Liver (tissue), 9 donors: ENCODE data around the gene RFC2. TPM values are rescaled to one million over a fixed set of nuclear protein-coding genes. Genes with fewer than 3 reads are reported as not detected.
A peak's percentile ranks its signal among the peaks of the same experiment; 100 is the strongest.

Experiments
- DNase-seq: peaks from one replicate; pipeline ENCODE4 v3.0.0-alpha.2; 2017; ENCODE audit warnings: low spot score
- H3K27ac ChIP-seq, 2 donors: one replicate each; pipeline ENCODE4 v1.7.0; 2013; ENCODE audit warnings: inconsistent platforms in 2 of 2, low read length in 2 of 2, control low read depth in 1 of 2, low read depth in 1 of 2, mild to moderate bottlenecking in 1 of 2
- H3K27me3 ChIP-seq, 4 donors: one replicate each; pipeline versions ENCODE4 v1.6.1 to v1.7.0; 2013; ENCODE audit warnings: low read length in 3 of 4, inconsistent platforms in 1 of 4, mild to moderate bottlenecking in 1 of 4, moderate library complexity in 1 of 4; ENCODE audit not compliant: control insufficient read depth in 4 of 4, insufficient read depth in 4 of 4
- H3K36me3 ChIP-seq, 4 donors: one replicate each; pipeline versions ENCODE4 v1.6.1 to v1.7.0; 2013; ENCODE audit warnings: low read length in 3 of 4, mild to moderate bottlenecking in 3 of 4, low read depth in 1 of 4, moderate library complexity in 1 of 4; ENCODE audit not compliant: control insufficient read depth in 4 of 4, insufficient read depth in 3 of 4
- H3K4me1 ChIP-seq, 4 donors: one replicate each; pipeline versions ENCODE4 v1.6.1 to v1.7.0; 2013; ENCODE audit warnings: low read length in 3 of 4, mild to moderate bottlenecking in 3 of 4, moderate library complexity in 1 of 4; ENCODE audit not compliant: control insufficient read depth in 4 of 4, insufficient read depth in 4 of 4
- H3K4me3 ChIP-seq, 3 donors: one replicate each; pipeline versions ENCODE4 v1.6.1 to v1.7.0; 2013; ENCODE audit warnings: low read length in 3 of 3, control low read depth in 1 of 3, low read depth in 1 of 3, mild to moderate bottlenecking in 1 of 3
- H3K9ac ChIP-seq, 2 donors: one replicate each; pipeline ENCODE4 v1.7.0; 2013; ENCODE audit warnings: low read length in 2 of 2, mild to moderate bottlenecking in 2 of 2, moderate library complexity in 2 of 2, control low read depth in 1 of 2, low read depth in 1 of 2
- H3K9me3 ChIP-seq, 4 donors: one replicate each; pipeline versions ENCODE4 v1.6.1 to v1.7.0; 2013; ENCODE audit warnings: low read length in 3 of 4; ENCODE audit not compliant: control insufficient read depth in 4 of 4
- EGR1 ChIP-seq, 2 donors: IDR thresholded peaks; 2 replicates each; pipeline ENCODE4 v1.6.1; 2016 to 2018; ENCODE audit warnings: antibody characterized with exemption in 2 of 2, low read depth in 2 of 2
- FOXA1 ChIP-seq: IDR thresholded peaks from 2 replicates; pipeline ENCODE4 v1.6.1; 2016; ENCODE audit warnings: antibody characterized with exemption
- FOXA2 ChIP-seq: IDR thresholded peaks from 2 replicates; pipeline ENCODE4 v1.6.1; 2016; ENCODE audit warnings: antibody characterized with exemption
- GABPA ChIP-seq, 2 donors: IDR thresholded peaks in 1 of 2; conservative IDR thresholded peaks in 1 of 2; 2 replicates each; pipeline ENCODE4 v1.6.1; 2016; ENCODE audit warnings: antibody characterized with exemption in 2 of 2, mild to moderate bottlenecking in 1 of 2, moderate library complexity in 1 of 2
- HNF4A ChIP-seq, 2 donors: conservative IDR thresholded peaks; 2 replicates each; pipeline ENCODE4 v1.6.1; 2016; ENCODE audit warnings: antibody characterized with exemption in 2 of 2, mild to moderate bottlenecking in 2 of 2
- HNF4G ChIP-seq: IDR thresholded peaks from 2 replicates; pipeline ENCODE4 v1.6.1; 2016; ENCODE audit warnings: antibody characterized with exemption
- JUND ChIP-seq, 2 donors: IDR thresholded peaks; 2 replicates each; pipeline ENCODE4 v1.6.1; 2016; ENCODE audit warnings: antibody characterized with exemption in 2 of 2
- MAX ChIP-seq: IDR thresholded peaks from 2 replicates; pipeline ENCODE4 v1.6.1; 2016; ENCODE audit warnings: antibody characterized with exemption
- NR2F2 ChIP-seq: IDR thresholded peaks from 2 replicates; pipeline ENCODE4 v1.6.1; 2016; ENCODE audit warnings: antibody characterized with exemption
- RAD21 ChIP-seq, 2 donors: IDR thresholded peaks; 2 replicates each; pipeline ENCODE4 v1.6.1; 2016; ENCODE audit warnings: antibody characterized with exemption in 2 of 2, mild to moderate bottlenecking in 2 of 2
- REST ChIP-seq: IDR thresholded peaks from 2 replicates; pipeline ENCODE4 v1.6.1; 2016; ENCODE audit warnings: antibody characterized with exemption, mild to moderate bottlenecking
- RXRA ChIP-seq, 2 donors: IDR thresholded peaks; 2 replicates each; pipeline ENCODE4 v1.6.1; 2017 to 2018; ENCODE audit warnings: antibody characterized with exemption in 2 of 2, mild to moderate bottlenecking in 1 of 2
- SP1 ChIP-seq: IDR thresholded peaks from 2 replicates; pipeline ENCODE4 v1.6.1; 2018; ENCODE audit warnings: antibody characterized with exemption, mild to moderate bottlenecking
- TAF1 ChIP-seq: conservative IDR thresholded peaks from 2 replicates; pipeline ENCODE4 v1.6.1; 2016; ENCODE audit warnings: antibody characterized with exemption, mild to moderate bottlenecking
- YY1 ChIP-seq: IDR thresholded peaks from 2 replicates; pipeline ENCODE4 v1.6.1; 2016; ENCODE audit warnings: antibody characterized with exemption, mild to moderate bottlenecking
- ZBTB33 ChIP-seq: IDR thresholded peaks from 2 replicates; pipeline ENCODE4 v1.6.1; 2016; ENCODE audit warnings: antibody characterized with exemption
- WGBS: extraction: QIAGEN DNeasy Blood & Tissue Kit; methylation state at CpG from one replicate; pipeline ENCODE4 v1.1.7; 2013; 5-methylcytosine and 5-hydroxymethylcytosine counted together
- polyA plus RNA-seq, 2 donors: library from polyadenylated mRNA; stranded (reverse) in 1 of 2; unstranded in 1 of 2; fragments of 200-250 nt in 1 of 2; fragments of >200 nt in 1 of 2; fragmentation: Nextera tagmentation in 1 of 2; extraction: Ambion mirVana in 1 of 2; gene quantifications; one replicate each; pipeline versions ENCODE4 v1.2.1 to v1.2.3, GENCODE V29; 2013 to 2015
- total RNA-seq, 2 donors: library from RNA; depleted of rRNA; stranded (reverse); fragments of >200 nt; gene quantifications; one replicate each; pipeline ENCODE4 v1.2.3, GENCODE V29; 2014
- TF ChIP-seq, protein P1 (sequence below): fragments of 150-350 bp; IDR thresholded peaks from 2 replicates; pipeline ENCODE4 v1.5.1; 2017; ENCODE audit warnings: improper control_type of control experiment, low read depth, low read length; ENCODE audit not compliant: missing input control
- TF ChIP-seq, protein P2 (sequence below): IDR thresholded peaks from 2 replicates; pipeline ENCODE4 v1.6.1; 2016; ENCODE audit warnings: antibody characterized with exemption
- donor health status: healthy.
- donor health status: healthy.
- donor health status: healthy.
- donor health status: healthy.
- donor health status: healthy.

RFC2 gene
- total RNA-seq (10 to 100 TPM; 12.8 to 23.8 TPM), polyA plus RNA-seq (10 to 100 TPM; 14.1 to 15.6 TPM)

GRCh38 chr7:74254129-74254857 lies at the start of gene RFC2:
TSS of gene RFC2 (minus strand) at chr7:74254399. CDS start at chr7:74254383, 16 bp downstream.
- WGBS, result under 1% methylated on average over 75 of the region's 75 CpGs
- peaks cover 0 to 6% (median 4%) of the 10 kb centered on the region in 4 donors for H3K36me3 ChIP-seq

More at GRCh38 chr7:74254129-74254857, at the start of gene RFC2:
- peaks cover 0 to 29% (median 6%) of the 10 kb centered on the region in 4 donors for H3K4me1 ChIP-seq
- peak within 1 kb of the TSS; percentile 66 to 84 (median 83) for H3K4me3 ChIP-seq
- no peaks in the 10 kb centered on the region for H3K27me3 ChIP-seq
- TF ChIP-seq GABPA (IDR thresholded peaks at IDR 0.05 in 1 of 2, conservative IDR thresholded peaks at IDR 0.05 in 1 of 2) (peak; percentile 94 to 98), RAD21 (IDR thresholded peaks at IDR 0.05) (peak; percentile 40 to 50), ZBTB33 (no peak), HNF4A (conservative IDR thresholded peaks at IDR 0.05) (peak in 1 of 2 donors; percentile 33), FOXA2 (no peak), MAX (no peak), JUND (IDR thresholded peaks at IDR 0.05) (peak in 1 of 2 donors; percentile 16), TAF1 (no peak), EGR1 (IDR thresholded peaks at IDR 0.05; ENCODE audit: low read depth in 2 of 2) (no peak), YY1 (peak; percentile 99), SP1 (peak; percentile 80), FOXA1 (peak; percentile 6), REST (peak; percentile 50), HNF4G (no peak), RXRA (IDR thresholded peaks at IDR 0.05) (peak; percentile 3 to 34), NR2F2 (no peak)
- TF ChIP-seq, protein P1, sequence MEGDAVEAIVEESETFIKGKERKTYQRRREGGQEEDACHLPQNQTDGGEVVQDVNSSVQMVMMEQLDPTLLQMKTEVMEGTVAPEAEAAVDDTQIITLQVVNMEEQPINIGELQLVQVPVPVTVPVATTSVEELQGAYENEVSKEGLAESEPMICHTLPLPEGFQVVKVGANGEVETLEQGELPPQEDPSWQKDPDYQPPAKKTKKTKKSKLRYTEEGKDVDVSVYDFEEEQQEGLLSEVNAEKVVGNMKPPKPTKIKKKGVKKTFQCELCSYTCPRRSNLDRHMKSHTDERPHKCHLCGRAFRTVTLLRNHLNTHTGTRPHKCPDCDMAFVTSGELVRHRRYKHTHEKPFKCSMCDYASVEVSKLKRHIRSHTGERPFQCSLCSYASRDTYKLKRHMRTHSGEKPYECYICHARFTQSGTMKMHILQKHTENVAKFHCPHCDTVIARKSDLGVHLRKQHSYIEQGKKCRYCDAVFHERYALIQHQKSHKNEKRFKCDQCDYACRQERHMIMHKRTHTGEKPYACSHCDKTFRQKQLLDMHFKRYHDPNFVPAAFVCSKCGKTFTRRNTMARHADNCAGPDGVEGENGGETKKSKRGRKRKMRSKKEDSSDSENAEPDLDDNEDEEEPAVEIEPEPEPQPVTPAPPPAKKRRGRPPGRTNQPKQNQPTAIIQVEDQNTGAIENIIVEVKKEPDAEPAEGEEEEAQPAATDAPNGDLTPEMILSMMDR, result peak; percentile 55
- TF ChIP-seq, protein P2, sequence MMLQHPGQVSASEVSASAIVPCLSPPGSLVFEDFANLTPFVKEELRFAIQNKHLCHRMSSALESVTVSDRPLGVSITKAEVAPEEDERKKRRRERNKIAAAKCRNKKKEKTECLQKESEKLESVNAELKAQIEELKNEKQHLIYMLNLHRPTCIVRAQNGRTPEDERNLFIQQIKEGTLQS, result no peak
- H3K9me3 ChIP-seq, result no peaks in the 10 kb centered on the region
- H3K27ac ChIP-seq, result peak within 1 kb of the TSS; percentile 88 to 91
- DNase-seq, result peak; percentile 99
- peak within 1 kb of the TSS; percentile 73 to 76 for H3K9ac ChIP-seq
